Osteocyte (in vitro differentiated cells): ENCODE results near the gene OTULIN. TPM values are rescaled to one million over a fixed set of nuclear protein-coding genes. Genes with fewer than 3 reads are reported as not detected.

Source experiments
- DNase-seq: peaks from one replicate; pipeline ENCODE4 v3.0.0; 2021; ENCODE audit warnings: mixed read lengths; ENCODE audit not compliant: unreplicated experiment; ENCODE audit errors: extremely low spot score
- H3K27ac Mint-ChIP-seq: one replicate; pipeline ENCODE4 v1.8.0; 2021; ENCODE audit warnings: mild to moderate bottlenecking, mixed read lengths; ENCODE audit not compliant: unreplicated experiment
- H3K27me3 Mint-ChIP-seq: one replicate; pipeline ENCODE4 v1.8.0; 2021; ENCODE audit warnings: mixed read lengths; ENCODE audit not compliant: unreplicated experiment
- H3K36me3 Mint-ChIP-seq: one replicate; pipeline ENCODE4 v1.8.0; 2021; ENCODE audit warnings: mixed read lengths; ENCODE audit not compliant: unreplicated experiment
- H3K4me1 Mint-ChIP-seq: one replicate; pipeline ENCODE4 v1.8.0; 2021; ENCODE audit warnings: mixed read lengths; ENCODE audit not compliant: unreplicated experiment
- H3K4me3 Mint-ChIP-seq: one replicate; pipeline ENCODE4 v1.8.0; 2021; ENCODE audit warnings: mild to moderate bottlenecking, moderate library complexity, mixed read lengths; ENCODE audit not compliant: unreplicated experiment
- H3K9me3 Mint-ChIP-seq: one replicate; pipeline ENCODE4 v1.8.0; 2021; ENCODE audit warnings: mixed read lengths; ENCODE audit not compliant: unreplicated experiment
- total RNA-seq: library from RNA; stranded (reverse); gene quantifications from 2 replicates; pipeline ENCODE4 v1.2.1, GENCODE V29; 2021
- TF ChIP-seq, protein P1 (sequence below): fragments of 200-600 bp; sonication (generic); IDR thresholded peaks from 2 replicates; pipeline ENCODE4 v1.5.0; 2021; ENCODE audit warnings: antibody characterized with exemption, mild to moderate bottlenecking, moderate library complexity

The OTULIN gene
- total RNA-seq, 1 donor from 2014 or later = 30.2 TPM

DNA sequence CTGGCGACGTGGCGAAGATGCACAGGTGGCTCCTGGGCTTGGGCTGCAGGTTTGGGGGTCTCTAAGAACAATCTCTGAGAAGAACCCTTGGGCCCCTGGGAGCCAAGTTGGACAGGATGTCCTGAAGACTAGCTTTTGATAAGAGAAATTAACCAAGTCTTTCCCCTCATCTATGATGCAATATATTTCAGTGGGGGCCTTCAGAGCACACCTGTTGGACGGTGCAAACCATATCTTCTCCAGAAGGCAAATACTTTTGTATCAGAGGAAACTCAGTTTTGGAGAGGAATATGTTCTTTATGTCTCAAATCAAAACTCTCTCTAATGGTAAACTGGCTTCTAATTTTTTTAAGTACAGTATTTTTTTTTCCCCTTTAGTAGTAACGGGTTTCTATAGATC, 28.6 kb downstream of the OTULIN start:
- H3K4me1 Mint-ChIP-seq = no peaks in the 10 kb centered on the region
- TF ChIP-seq, protein P1, sequence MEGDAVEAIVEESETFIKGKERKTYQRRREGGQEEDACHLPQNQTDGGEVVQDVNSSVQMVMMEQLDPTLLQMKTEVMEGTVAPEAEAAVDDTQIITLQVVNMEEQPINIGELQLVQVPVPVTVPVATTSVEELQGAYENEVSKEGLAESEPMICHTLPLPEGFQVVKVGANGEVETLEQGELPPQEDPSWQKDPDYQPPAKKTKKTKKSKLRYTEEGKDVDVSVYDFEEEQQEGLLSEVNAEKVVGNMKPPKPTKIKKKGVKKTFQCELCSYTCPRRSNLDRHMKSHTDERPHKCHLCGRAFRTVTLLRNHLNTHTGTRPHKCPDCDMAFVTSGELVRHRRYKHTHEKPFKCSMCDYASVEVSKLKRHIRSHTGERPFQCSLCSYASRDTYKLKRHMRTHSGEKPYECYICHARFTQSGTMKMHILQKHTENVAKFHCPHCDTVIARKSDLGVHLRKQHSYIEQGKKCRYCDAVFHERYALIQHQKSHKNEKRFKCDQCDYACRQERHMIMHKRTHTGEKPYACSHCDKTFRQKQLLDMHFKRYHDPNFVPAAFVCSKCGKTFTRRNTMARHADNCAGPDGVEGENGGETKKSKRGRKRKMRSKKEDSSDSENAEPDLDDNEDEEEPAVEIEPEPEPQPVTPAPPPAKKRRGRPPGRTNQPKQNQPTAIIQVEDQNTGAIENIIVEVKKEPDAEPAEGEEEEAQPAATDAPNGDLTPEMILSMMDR = no peak
- no peak for DNase-seq
- H3K4me3 Mint-ChIP-seq = no peak overlapping the region
- no peak overlapping the region for H3K27ac Mint-ChIP-seq
- peaks cover 53% of the 10 kb centered on the region for H3K36me3 Mint-ChIP-seq
- H3K27me3 Mint-ChIP-seq = no peaks in the 10 kb centered on the region
- peaks cover 5% of the 10 kb centered on the region for H3K9me3 Mint-ChIP-seq

DNA sequence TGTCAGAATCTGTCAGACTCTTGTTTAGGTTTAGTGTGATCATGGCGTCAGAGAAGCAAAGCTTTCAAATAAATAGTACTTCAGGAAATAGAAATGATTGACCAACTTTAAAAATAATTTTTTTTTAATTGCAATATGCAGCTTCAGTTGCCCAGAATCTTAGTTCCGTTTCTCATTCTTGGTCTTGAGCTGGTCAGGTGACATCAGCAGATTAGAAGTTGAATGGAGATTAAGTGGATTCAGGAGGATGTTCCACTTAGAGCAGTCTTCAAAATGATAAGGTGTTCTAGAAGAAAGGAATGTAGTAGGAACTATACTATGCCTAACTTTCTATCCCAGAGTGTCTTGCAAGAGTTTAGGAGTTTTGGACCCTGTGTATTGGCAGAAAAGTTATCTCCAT, 30.6 kb downstream of the OTULIN start:
- Mint-ChIP-seq H3K36me3 (peaks cover 50% of the 10 kb centered on the region), H3K4me1 (no peaks in the 10 kb centered on the region), H3K4me3 (no peak overlapping the region), H3K27ac (no peak overlapping the region), H3K27me3 (no peaks in the 10 kb centered on the region), H3K9me3 (no peaks in the 10 kb centered on the region)
- DNase-seq = no peak
- TF ChIP-seq, protein P1 = no peak

DNA sequence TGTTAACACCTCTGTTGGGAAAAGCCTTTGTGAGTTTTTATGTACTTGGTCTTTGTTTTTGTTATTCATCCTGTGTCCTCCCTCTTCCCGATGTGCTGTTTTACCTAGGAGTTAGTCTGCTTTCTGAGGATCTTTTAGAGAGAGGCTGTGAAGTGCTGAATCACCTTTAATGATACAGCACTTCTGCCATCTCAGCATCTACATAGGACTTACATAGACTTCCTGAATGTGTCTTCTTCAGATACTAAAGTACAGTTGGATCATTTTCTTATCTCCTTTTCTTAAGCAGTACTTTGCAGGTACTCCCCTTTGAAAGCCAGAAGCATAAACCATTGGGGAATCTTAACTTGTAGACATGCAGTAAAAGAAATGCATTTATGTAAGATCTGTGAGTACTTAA, 31.5 kb downstream of the OTULIN start:
- Mint-ChIP-seq H3K36me3 (peaks cover 41% of the 10 kb centered on the region), H3K9me3 (no peaks in the 10 kb centered on the region), H3K27me3 (no peaks in the 10 kb centered on the region), H3K4me3 (no peak overlapping the region), H3K4me1 (no peaks in the 10 kb centered on the region), H3K27ac (no peak overlapping the region)
- DNase-seq = no peak
- TF ChIP-seq, protein P1 = no peak

DNA sequence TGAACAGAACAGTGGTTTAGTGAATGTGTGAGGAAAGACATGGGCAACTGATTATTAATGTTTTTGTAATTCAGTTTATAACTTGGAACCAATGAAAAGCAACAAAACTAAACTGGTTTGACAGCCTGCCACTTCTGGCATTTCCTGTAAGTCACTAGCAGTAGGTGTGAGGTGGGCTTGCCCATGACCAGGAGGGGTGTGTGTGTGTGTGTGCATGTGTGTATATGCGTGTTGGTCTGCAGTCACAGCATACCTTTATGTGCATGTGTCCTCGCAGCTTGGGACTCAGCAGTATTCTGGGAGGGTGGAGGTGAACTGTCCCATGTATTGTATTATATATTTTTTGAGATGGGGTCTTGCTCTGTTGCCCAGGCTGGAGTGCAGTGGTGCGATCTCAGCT, 32.3 kb downstream of the OTULIN start:
- H3K4me1 Mint-ChIP-seq = no peaks in the 10 kb centered on the region
- TF ChIP-seq, protein P1 = no peak
- no peaks in the 10 kb centered on the region for H3K27me3 Mint-ChIP-seq
- no peaks in the 10 kb centered on the region for H3K9me3 Mint-ChIP-seq
- no peak for DNase-seq
- H3K27ac Mint-ChIP-seq = no peak overlapping the region
- peaks cover 45% of the 10 kb centered on the region for H3K36me3 Mint-ChIP-seq
- H3K4me3 Mint-ChIP-seq = no peak overlapping the region

DNA sequence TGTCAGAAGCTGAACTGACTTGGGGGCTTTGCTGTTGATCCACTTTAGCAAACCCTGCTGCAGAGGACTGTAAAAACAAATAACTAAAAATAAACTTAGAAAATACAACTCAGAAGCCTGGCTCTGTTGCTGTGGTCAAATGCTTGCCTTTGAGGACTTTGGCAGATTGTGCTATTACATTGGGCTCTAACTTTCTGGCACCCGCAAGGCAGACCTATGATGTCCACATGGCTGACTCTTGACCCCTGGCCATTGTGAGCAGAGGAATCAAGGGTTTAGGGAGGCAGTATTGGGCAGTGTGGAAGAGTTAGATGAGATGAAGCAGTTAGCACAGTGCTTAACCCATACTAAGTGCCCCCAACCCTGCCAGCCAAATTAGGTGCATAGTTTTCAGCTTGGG, 34.0 kb downstream of the OTULIN start:
- Mint-ChIP-seq H3K27me3 (no peaks in the 10 kb centered on the region), H3K4me3 (no peak overlapping the region), H3K4me1 (no peaks in the 10 kb centered on the region), H3K36me3 (peaks cover 39% of the 10 kb centered on the region), H3K9me3 (no peaks in the 10 kb centered on the region), H3K27ac (no peak overlapping the region)
- no peak for DNase-seq
- TF ChIP-seq, protein P1 = no peak
